HepG2 (cell line): ENCODE measurements around the gene DDAH2. TPM values are rescaled to one million over a fixed set of nuclear protein-coding genes. Genes with fewer than 3 reads are reported as not detected.

Experiments
- ATM ChIP-seq: fragments of 450-650 bp; IDR thresholded peaks from 2 replicates; pipeline ENCODE4 v1.7.1; 2017; ENCODE audit warnings: mild to moderate bottlenecking, borderline replicate concordance
- DMAP1 ChIP-seq: IDR thresholded peaks from 2 replicates; pipeline ENCODE4 v1.6.1; 2016
- FOSL2 ChIP-seq: sonication (generic); formaldehyde crosslinking; IDR thresholded peaks from 2 replicates; pipeline ENCODE4 v1.4.0; 2020; ENCODE audit warnings: missing genetic modification reagents
- HMGA1 ChIP-seq: sonication (generic); formaldehyde crosslinking; conservative IDR thresholded peaks from 2 replicates; pipeline ENCODE4 v1.4.0; 2020; ENCODE audit warnings: missing genetic modification reagents
- KDM4B ChIP-seq: sonication (generic); formaldehyde crosslinking; IDR thresholded peaks from 2 replicates; pipeline ENCODE4 v1.4.0; 2020; ENCODE audit warnings: missing genetic modification reagents
- MXD4 ChIP-seq: IDR thresholded peaks from 2 replicates; pipeline ENCODE4 v1.6.1; 2016; ENCODE audit warnings: mild to moderate bottlenecking, missing biosample characterization, missing genetic modification reagents
- MZF1 ChIP-seq: sonication (generic); formaldehyde crosslinking; IDR thresholded peaks from 2 replicates; pipeline ENCODE4 v1.8.1; 2023; ENCODE audit warnings: mild to moderate bottlenecking, missing genetic modification reagents, borderline replicate concordance
- SIN3B ChIP-seq: fragments of 150-350 bp; IDR thresholded peaks from 2 replicates; pipeline ENCODE4 v1.6.1; 2014; ENCODE audit warnings: low read length
- SKI ChIP-seq: fragments of 450-650 bp; IDR thresholded peaks from one replicate; pipeline ENCODE4 v1.6.1; 2018; ENCODE audit warnings: mild to moderate bottlenecking; ENCODE audit not compliant: partially characterized antibody
- TBL1XR1 ChIP-seq: fragments of 150-350 bp; IDR thresholded peaks from 2 replicates; pipeline ENCODE4 v1.6.1; 2014; ENCODE audit warnings: borderline replicate concordance, low read length; ENCODE audit not compliant: partially characterized antibody
- ZBTB10 ChIP-seq: sonication (generic); formaldehyde crosslinking; IDR thresholded peaks from 2 replicates; pipeline ENCODE4 v1.4.0; 2020; ENCODE audit warnings: missing genetic modification reagents, borderline replicate concordance
- ZBTB42 ChIP-seq: sonication (generic); formaldehyde crosslinking; IDR thresholded peaks from 2 replicates; pipeline ENCODE4 v1.5.0; 2020; ENCODE audit warnings: mild to moderate bottlenecking, missing genetic modification reagents
- ZNF225 ChIP-seq: sonication (generic); formaldehyde crosslinking; IDR thresholded peaks from 2 replicates; pipeline ENCODE4 v1.4.0; 2020; ENCODE audit warnings: mild to moderate bottlenecking, missing genetic modification reagents
- ZNF234 ChIP-seq: sonication (generic); formaldehyde crosslinking; conservative IDR thresholded peaks from 2 replicates; pipeline ENCODE4 v1.5.1; 2020; ENCODE audit warnings: mild to moderate bottlenecking, missing genetic modification reagents
- ZNF432 ChIP-seq: sonication (generic); formaldehyde crosslinking; IDR thresholded peaks from 2 replicates; pipeline ENCODE4 v1.5.0; 2020; ENCODE audit warnings: missing genetic modification reagents, mild to moderate bottlenecking, borderline replicate concordance
- ZNF543 ChIP-seq: sonication (generic); formaldehyde crosslinking; IDR thresholded peaks from 2 replicates; pipeline ENCODE4 v1.4.0; 2020; ENCODE audit warnings: mild to moderate bottlenecking, missing genetic modification reagents
- ZNF580 ChIP-seq: IDR thresholded peaks from 2 replicates; pipeline ENCODE4 v1.6.1; 2016; ENCODE audit warnings: low read depth, borderline replicate concordance
- ZNF782 ChIP-seq: sonication (generic); formaldehyde crosslinking; IDR thresholded peaks from 2 replicates; pipeline ENCODE4 v1.4.0; 2020; ENCODE audit warnings: missing genetic modification reagents, mild to moderate bottlenecking, borderline replicate concordance
- polyA plus RNA-seq, 8 experiments: library from polyadenylated mRNA; depleted of rRNA in 3 of 8; stranded (reverse) in 7 of 8; unstranded in 1 of 8; fragments of >200 nt; fragmentation: Illumina TruSeq in 4 of 8; extraction: Trizol in 4 of 8; gene quantifications; 2 replicates each; pipeline versions ENCODE4 v1.2.1 to v1.2.3, GENCODE V29; 2011 to 2016; ENCODE audit warnings: low read depth in 4 of 8, missing spikeins in 1 of 8, mixed read lengths in 1 of 8; ENCODE audit not compliant: insufficient read depth in 1 of 8
- total RNA-seq, 5 experiments: library from RNA; depleted of rRNA; stranded (reverse); fragments of >200 nt; fragmentation: Illumina TruSeq; extraction: Trizol; gene quantifications; 2 replicates each; pipeline ENCODE4 v1.2.3, GENCODE V29; 2016; ENCODE audit warnings: low read depth in 1 of 5
- TF ChIP-seq, protein P1 (sequence below): sonication (generic); formaldehyde crosslinking; IDR thresholded peaks from 2 replicates; pipeline ENCODE4 v1.8.1; 2023; ENCODE audit warnings: mild to moderate bottlenecking, missing genetic modification reagents, borderline replicate concordance
- TF ChIP-seq, protein P2 (sequence below): sonication (generic); formaldehyde crosslinking; IDR thresholded peaks from 2 replicates; pipeline ENCODE4 v1.9.0; 2021; ENCODE audit warnings: mild to moderate bottlenecking, missing genetic modification reagents

The DDAH2 gene
- total and polyA plus RNA-seq, 2 of the 13 experiments (the other 11 are each of a cell fraction or from before 2014, with no cell fraction given) = 16.4 to 21.1 TPM

DNA sequence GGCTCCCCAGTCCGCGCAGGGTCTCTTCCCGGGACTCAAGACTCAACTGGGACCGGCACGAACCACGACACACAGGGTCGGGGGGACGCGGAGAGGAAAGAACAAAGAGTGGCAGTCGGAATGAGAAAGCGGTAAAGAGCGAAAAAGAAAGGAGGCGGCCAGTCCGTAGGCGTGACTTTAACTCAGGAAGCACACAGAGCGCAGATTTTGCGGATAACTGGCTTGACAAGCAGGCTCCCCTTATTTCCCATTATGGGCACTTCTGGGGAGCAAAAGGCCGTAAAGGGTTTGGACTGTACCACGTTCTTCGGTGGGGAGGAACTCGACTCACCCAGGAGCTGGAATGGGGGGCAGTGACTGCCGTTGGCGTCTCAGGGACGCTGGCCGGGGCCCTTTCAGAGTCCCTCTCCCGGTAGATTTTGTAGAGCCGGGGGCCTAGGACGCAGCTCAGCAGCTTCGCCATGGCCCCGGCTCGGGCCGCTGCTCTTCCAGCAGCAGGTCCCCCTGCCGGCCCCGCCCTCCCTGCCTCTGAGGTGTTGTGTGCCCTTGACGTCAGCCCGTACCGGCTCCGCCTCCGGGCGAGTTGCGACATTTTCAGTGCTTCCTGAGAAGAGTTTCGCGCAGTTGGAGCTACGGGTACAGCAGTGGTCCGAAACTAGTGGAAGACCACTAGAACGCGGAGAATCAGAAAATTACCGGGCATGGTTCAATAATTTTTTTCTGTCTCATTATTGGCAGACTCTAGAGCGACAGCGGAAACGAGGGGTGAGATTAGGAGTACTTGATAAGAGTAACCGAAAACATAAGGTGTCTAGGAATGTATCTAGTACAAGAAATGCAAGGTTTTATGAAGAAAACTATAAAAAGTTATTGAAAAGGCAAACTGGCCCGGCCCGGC, 26.0 kb downstream of the DDAH2 start, which contains the start of gene ABHD16A (continued):
- TF ChIP-seq ATM (no peak), ZNF225 (CRISPR knock-in tag) (no peak), ZBTB42 (0 out of 2 replicates have a peak, but pooled peaks have one; percentile 13), ZBTB10 (CRISPR knock-in tag) (peak; percentile 21; the same call in 1 of the 2 replicates), ZNF580 (CRISPR knock-in tag) (peak; percentile 81; the same call in 1 of the 2 replicates), ZNF543 (CRISPR knock-in tag) (peak; percentile 73; the same call in 1 of the 2 replicates), SIN3B (no peak), HMGA1 (CRISPR knock-in tag) (no peak), MZF1 (CRISPR knock-in tag) (no peak), SKI (no peak), ZNF432 (no peak), ZNF782 (CRISPR knock-in tag) (no peak; the same call in 1 of the 2 replicates), ZNF234 (CRISPR knock-in tag) (peak; percentile 90), MXD4 (CRISPR knock-in tag) (peak; percentile 72; the same call in 1 of the 2 replicates), TBL1XR1 (peak; percentile 47), FOSL2 (CRISPR knock-in tag) (peak; percentile 74; the same call in 1 of the 2 replicates), DMAP1 (CRISPR knock-in tag) (peak; percentile 67), KDM4B (peak; percentile 28; the same call in 1 of the 2 replicates)
- TF ChIP-seq, protein P1, sequence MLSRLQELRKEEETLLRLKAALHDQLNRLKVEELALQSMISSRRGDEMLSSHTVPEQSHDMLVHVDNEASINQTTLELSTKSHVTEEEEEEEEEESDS (CRISPR knock-in tag) = 0 out of 2 replicates have a peak, but pooled peaks have one; percentile 31
- TF ChIP-seq, protein P2, sequence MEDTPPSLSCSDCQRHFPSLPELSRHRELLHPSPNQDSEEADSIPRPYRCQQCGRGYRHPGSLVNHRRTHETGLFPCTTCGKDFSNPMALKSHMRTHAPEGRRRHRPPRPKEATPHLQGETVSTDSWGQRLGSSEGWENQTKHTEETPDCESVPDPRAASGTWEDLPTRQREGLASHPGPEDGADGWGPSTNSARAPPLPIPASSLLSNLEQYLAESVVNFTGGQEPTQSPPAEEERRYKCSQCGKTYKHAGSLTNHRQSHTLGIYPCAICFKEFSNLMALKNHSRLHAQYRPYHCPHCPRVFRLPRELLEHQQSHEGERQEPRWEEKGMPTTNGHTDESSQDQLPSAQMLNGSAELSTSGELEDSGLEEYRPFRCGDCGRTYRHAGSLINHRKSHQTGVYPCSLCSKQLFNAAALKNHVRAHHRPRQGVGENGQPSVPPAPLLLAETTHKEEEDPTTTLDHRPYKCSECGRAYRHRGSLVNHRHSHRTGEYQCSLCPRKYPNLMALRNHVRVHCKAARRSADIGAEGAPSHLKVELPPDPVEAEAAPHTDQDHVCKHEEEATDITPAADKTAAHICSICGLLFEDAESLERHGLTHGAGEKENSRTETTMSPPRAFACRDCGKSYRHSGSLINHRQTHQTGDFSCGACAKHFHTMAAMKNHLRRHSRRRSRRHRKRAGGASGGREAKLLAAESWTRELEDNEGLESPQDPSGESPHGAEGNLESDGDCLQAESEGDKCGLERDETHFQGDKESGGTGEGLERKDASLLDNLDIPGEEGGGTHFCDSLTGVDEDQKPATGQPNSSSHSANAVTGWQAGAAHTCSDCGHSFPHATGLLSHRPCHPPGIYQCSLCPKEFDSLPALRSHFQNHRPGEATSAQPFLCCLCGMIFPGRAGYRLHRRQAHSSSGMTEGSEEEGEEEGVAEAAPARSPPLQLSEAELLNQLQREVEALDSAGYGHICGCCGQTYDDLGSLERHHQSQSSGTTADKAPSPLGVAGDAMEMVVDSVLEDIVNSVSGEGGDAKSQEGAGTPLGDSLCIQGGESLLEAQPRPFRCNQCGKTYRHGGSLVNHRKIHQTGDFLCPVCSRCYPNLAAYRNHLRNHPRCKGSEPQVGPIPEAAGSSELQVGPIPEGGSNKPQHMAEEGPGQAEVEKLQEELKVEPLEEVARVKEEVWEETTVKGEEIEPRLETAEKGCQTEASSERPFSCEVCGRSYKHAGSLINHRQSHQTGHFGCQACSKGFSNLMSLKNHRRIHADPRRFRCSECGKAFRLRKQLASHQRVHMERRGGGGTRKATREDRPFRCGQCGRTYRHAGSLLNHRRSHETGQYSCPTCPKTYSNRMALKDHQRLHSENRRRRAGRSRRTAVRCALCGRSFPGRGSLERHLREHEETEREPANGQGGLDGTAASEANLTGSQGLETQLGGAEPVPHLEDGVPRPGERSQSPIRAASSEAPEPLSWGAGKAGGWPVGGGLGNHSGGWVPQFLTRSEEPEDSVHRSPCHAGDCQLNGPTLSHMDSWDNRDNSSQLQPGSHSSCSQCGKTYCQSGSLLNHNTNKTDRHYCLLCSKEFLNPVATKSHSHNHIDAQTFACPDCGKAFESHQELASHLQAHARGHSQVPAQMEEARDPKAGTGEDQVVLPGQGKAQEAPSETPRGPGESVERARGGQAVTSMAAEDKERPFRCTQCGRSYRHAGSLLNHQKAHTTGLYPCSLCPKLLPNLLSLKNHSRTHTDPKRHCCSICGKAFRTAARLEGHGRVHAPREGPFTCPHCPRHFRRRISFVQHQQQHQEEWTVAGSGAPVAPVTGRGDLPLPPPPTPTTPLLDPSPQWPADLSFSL = no peak
